GM18951 (cell line): ENCODE results near the gene NELFCD.
"Not testable (repeated sequence)": the region's sequence is repeated elsewhere in the genome, so short reads cannot be mapped to it uniquely, and the experiment has no call there.

ENCODE experiments used
- POLR2A ChIP-seq: IDR thresholded peaks from 4 replicates; pipeline ENCODE4 v1.6.1; 2011; ENCODE audit warnings: mild to moderate bottlenecking; ENCODE audit not compliant: insufficient read length, insufficient read depth; ENCODE audit errors: extremely low read depth
- in situ Hi-C: fragments of 300-500 bp; cut with MboI; formaldehyde crosslinking; loops from one replicate; pipeline ENCODE4 v1.12.0; 2022; ENCODE audit warnings: low sequenced_read_pairs, mixed read lengths, inconsistent platforms; ENCODE audit not compliant: unreplicated experiment

NELFCD gene

GRCh38 chr20:59035381-59035780, 54.3 kb downstream of the NELFCD start:
- in situ Hi-C loops: no loop called here
- TF ChIP-seq POLR2A: no peak

- TF ChIP-seq POLR2A: no peak
- in situ Hi-C loops: no loop called here
Observed at GRCh38 chr20:59037386-59037785, 56.3 kb downstream of the NELFCD start.

- in situ Hi-C loops: no loop called here
- TF ChIP-seq POLR2A: no peak
Observed at GRCh38 chr20:59039233-59039632, 58.2 kb downstream of the NELFCD start.

GRCh38 chr20:59040667-59041066, 59.6 kb downstream of the NELFCD start:
- in situ Hi-C loops: no loop called here
- TF ChIP-seq POLR2A: no peak

- in situ Hi-C loops: not testable (repeated sequence)
Observed at GRCh38 chr20:59041487-59041886, 60.4 kb downstream of the NELFCD start.

GRCh38 chr20:59042151-59042795, 61.2 kb downstream of the NELFCD start, which contains the start of gene PRELID3B:
TSS of gene PRELID3B (minus strand) at chr20:59042786. CDS start at chr20:59042730, 56 bp downstream.
- TF ChIP-seq POLR2A: peak; percentile 74
- in situ Hi-C loops: no loop called here

- peak; percentile 91 for TF ChIP-seq POLR2A
- in situ Hi-C loops: no loop called here
Observed at GRCh38 chr20:59042796-59043631, 62.0 kb downstream of the NELFCD start.

- no peak for TF ChIP-seq POLR2A
- in situ Hi-C loops: no loop called here
Observed at GRCh38 chr20:59043698-59044097, 62.6 kb downstream of the NELFCD start.

GRCh38 chr20:59044295-59044694, 63.2 kb downstream of the NELFCD start:
- in situ Hi-C loops: no loop called here
- no peak for TF ChIP-seq POLR2A
